ENCODE measurements around the gene SEC14L6.

GRCh38 chr22:30516731-30517130 is 29.8 kb downstream of the SEC14L6 start:
- TF ChIP-seq CTCF (IDR thresholded peaks at IDR 0.05; ENCODE audit: low read depth, low read length, poor library complexity, severe bottlenecking) (no peak), EZH2phosphoT487 (IDR thresholded peaks at IDR 0.05; ENCODE audit: borderline replicate concordance, low read length) (no peak)

All from DOHH2 (cell line).